H1 (cell line): Measurements from ENCODE around the gene PDSS1. TPM values are rescaled to one million over a fixed set of nuclear protein-coding genes. Genes with fewer than 3 reads are reported as not detected.

Experiments
- CTCF ChIA-PET: fragments of 300-600 bp; sonication (Branson Sonifier 250); formaldehyde crosslinking; loops from one replicate; lab custom pipeline; 2021; ENCODE audit not compliant: partially characterized antibody; lab: Charles Lee
- POLR2A ChIA-PET: fragments of 300-600 bp; sonication (Branson Sonifier 250); formaldehyde crosslinking; loops from one replicate; lab custom pipeline; 2021; ENCODE audit warnings: inconsistent platforms; ENCODE audit not compliant: partially characterized antibody; lab: Charles Lee
- DNase-seq, 2 experiments: peaks; one replicate each; pipeline versions ENCODE4 v3.0.0 to v3.0.0-alpha.2; 2010 to 2022; ENCODE audit warnings: low spot score in 2 of 2, low read depth in 1 of 2, mixed read lengths in 1 of 2
- FAIRE-seq: peaks from 2 replicates; lab custom pipeline; 2011; peaks lifted over from hg19 to GRCh38; lab: Jason Lieb, UNC
- H2AFZ ChIP-seq: 2 replicates; pipeline ENCODE4 v1.8.1; 2012; ENCODE audit warnings: low read length, inconsistent platforms
- H2AK5ac ChIP-seq: 2 replicates; pipeline ENCODE4 v1.6.1; 2013; ENCODE audit warnings: low read depth, low read length
- H2BK120ac ChIP-seq: replicated peaks from 2 replicates; pipeline ENCODE3; 2013; ENCODE audit warnings: low read depth, low read length, inconsistent platforms
- H2BK12ac ChIP-seq: 2 replicates; pipeline ENCODE4 v1.6.1; 2013; ENCODE audit warnings: low read depth, low read length
- H2BK15ac ChIP-seq: 2 replicates; pipeline ENCODE4 v1.6.1; 2013; ENCODE audit warnings: low read length
- H2BK20ac ChIP-seq: 2 replicates; pipeline ENCODE4 v1.6.1; 2013; ENCODE audit warnings: low read length
- H2BK5ac ChIP-seq: 2 replicates; pipeline ENCODE4 v1.6.1; 2013; ENCODE audit warnings: low read depth, low read length
- H3K14ac ChIP-seq: 2 replicates; pipeline ENCODE4 v1.6.1; 2013; ENCODE audit warnings: inconsistent platforms; ENCODE audit not compliant: insufficient read length
- H3K18ac ChIP-seq: 2 replicates; pipeline ENCODE4 v1.6.1; 2013; ENCODE audit warnings: low read length; ENCODE audit errors: extremely low read depth
- H3K23ac ChIP-seq: 2 replicates; pipeline ENCODE4 v1.6.1; 2013; ENCODE audit warnings: inconsistent platforms; ENCODE audit not compliant: insufficient read length
- H3K23me2 ChIP-seq: 2 replicates; pipeline ENCODE4 v1.6.1; 2013; ENCODE audit warnings: low read depth, low read length
- H3K27ac ChIP-seq: 2 replicates; pipeline ENCODE4 v1.6.1; 2011; ENCODE audit warnings: low read depth, low read length, inconsistent platforms
- H3K27me3 ChIP-seq, 4 experiments: replicated peaks in 1 of 4; 1 replicate in 1 of 4; 2 replicates in 3 of 4; pipeline versions ENCODE4 v1.6.1 to v1.8.1; 2011 to 2013; ENCODE audit warnings: low read length in 3 of 4, mild to moderate bottlenecking in 3 of 4, inconsistent platforms in 2 of 4, mixed read lengths in 2 of 4, moderate library complexity in 1 of 4; ENCODE audit not compliant: control insufficient read depth in 3 of 4, insufficient read depth in 3 of 4; ENCODE audit errors: extremely low read depth in 1 of 4
- H3K36me3 ChIP-seq, 4 experiments: 2 replicates each; pipeline versions ENCODE4 v1.6.1 to v1.8.1; 2011 to 2013; ENCODE audit warnings: mild to moderate bottlenecking in 4 of 4, low read length in 3 of 4, moderate library complexity in 2 of 4, control low read depth in 1 of 4, inconsistent platforms in 1 of 4; ENCODE audit not compliant: insufficient read depth in 4 of 4, control insufficient read depth in 2 of 4
- H3K4ac ChIP-seq: replicated peaks from 2 replicates; pipeline ENCODE3; 2013; ENCODE audit warnings: low read length, low read depth, mixed read lengths, inconsistent platforms; ENCODE audit not compliant: insufficient read length
- H3K4me1 ChIP-seq, 4 experiments: replicated peaks in 1 of 4; 1 replicate in 1 of 4; 2 replicates in 3 of 4; pipeline versions ENCODE4 v1.6.1 to v1.8.1; 2011 to 2013; ENCODE audit warnings: low read length in 3 of 4, inconsistent platforms in 2 of 4, mixed read lengths in 1 of 4; ENCODE audit not compliant: insufficient read depth in 4 of 4, control insufficient read depth in 3 of 4
- H3K4me2 ChIP-seq, 2 experiments: 2 replicates each; pipeline versions ENCODE4 v1.6.1 to v1.8.1; 2011 to 2013; ENCODE audit warnings: low read depth in 2 of 2, low read length in 2 of 2, control low read depth in 1 of 2, inconsistent platforms in 1 of 2, mild to moderate bottlenecking in 1 of 2; ENCODE audit not compliant: insufficient read depth in 1 of 2
- H3K4me3 ChIP-seq, 4 experiments: fragments of 200-600, 300-600 bp in 1 of 4; sonication (generic), shearing (Covaris generic), sonication (Bioruptor Twin) in 1 of 4; 2 replicates each; pipeline versions ENCODE4 v1.5.1 to v1.8.1; 2011 to 2016; ENCODE audit warnings: low read length in 4 of 4, low read depth in 3 of 4, control low read depth in 2 of 4, inconsistent platforms in 2 of 4, mild to moderate bottlenecking in 2 of 4, mixed read lengths in 1 of 4, moderate library complexity in 1 of 4; ENCODE audit not compliant: insufficient read depth in 2 of 4; ENCODE audit errors: extremely low read depth in 1 of 4
- H3K56ac ChIP-seq: replicated peaks from 2 replicates; pipeline ENCODE3; 2013; ENCODE audit warnings: low read depth, mild to moderate bottlenecking, mixed read lengths, low read length, inconsistent platforms; ENCODE audit not compliant: insufficient read length
- H3K79me1 ChIP-seq: 2 replicates; pipeline ENCODE4 v1.6.1; 2013; ENCODE audit warnings: low read depth, low read length, control low read depth
- H3K79me2 ChIP-seq, 2 experiments: 2 replicates each; pipeline versions ENCODE4 v1.6.1 to v1.8.1; 2012 to 2013; ENCODE audit warnings: low read length in 2 of 2, mild to moderate bottlenecking in 2 of 2, inconsistent platforms in 1 of 2; ENCODE audit not compliant: insufficient read depth in 2 of 2, control insufficient read depth in 1 of 2
- H3K9ac ChIP-seq, 4 experiments: replicated peaks in 1 of 4; 1 replicate in 1 of 4; 2 replicates in 3 of 4; pipeline versions ENCODE4 v1.6.1 to v1.8.1; 2011 to 2013; ENCODE audit warnings: low read depth in 3 of 4, low read length in 3 of 4, control low read depth in 2 of 4, mild to moderate bottlenecking in 2 of 4, moderate library complexity in 2 of 4, inconsistent platforms in 1 of 4; ENCODE audit errors: extremely low read depth in 1 of 4
- H3K9me3 ChIP-seq, 2 experiments: 2 replicates each; pipeline versions ENCODE4 v1.6.1 to v1.8.1; 2012 to 2013; ENCODE audit warnings: mild to moderate bottlenecking in 2 of 2, moderate library complexity in 2 of 2, control low read depth in 1 of 2, inconsistent platforms in 1 of 2, low read depth in 1 of 2, low read length in 1 of 2, mixed read lengths in 1 of 2; ENCODE audit not compliant: insufficient read depth in 2 of 2
- H4K20me1 ChIP-seq, 2 experiments: replicated peaks in 1 of 2; 2 replicates each; pipeline versions ENCODE3 to v1.8.1; 2011 to 2013; ENCODE audit warnings: inconsistent platforms in 2 of 2, low read length in 2 of 2, mild to moderate bottlenecking in 1 of 2; ENCODE audit not compliant: insufficient read depth in 2 of 2, control insufficient read depth in 1 of 2
- H4K5ac ChIP-seq: 2 replicates; pipeline ENCODE4 v1.6.1; 2013; ENCODE audit warnings: low read length, low read depth, mixed read lengths, inconsistent platforms; ENCODE audit not compliant: insufficient read length
- H4K8ac ChIP-seq: 2 replicates; pipeline ENCODE4 v1.8.0; 2013; ENCODE audit warnings: mild to moderate bottlenecking, moderate library complexity, low read length, inconsistent platforms; ENCODE audit not compliant: insufficient read depth; ENCODE audit errors: extremely low read depth
- H4K91ac ChIP-seq: replicated peaks from 2 replicates; pipeline ENCODE3; 2013; ENCODE audit warnings: low read length, mixed read lengths, inconsistent platforms; ENCODE audit not compliant: insufficient read length
- ASH2L ChIP-seq: fragments of 200-600, 300-600 bp; sonication (generic); IDR thresholded peaks from one replicate; pipeline ENCODE4 v1.7.1; 2017; ENCODE audit warnings: low read length
- CBX8 ChIP-seq: fragments of 300-800, 300-1000 bp; sonication (generic); IDR thresholded peaks from 2 replicates; pipeline ENCODE4 v1.7.1; 2016; ENCODE audit warnings: low read depth, low read length, borderline replicate concordance
- HDAC2 ChIP-seq, 2 experiments: fragments of 300-600 bp in 1 of 2; sonication (generic) in 1 of 2; IDR thresholded peaks; 2 replicates each; pipeline ENCODE4 v1.6.1; 2011 to 2012; ENCODE audit warnings: low read depth in 2 of 2, low read length in 2 of 2, mild to moderate bottlenecking in 2 of 2, moderate library complexity in 2 of 2, borderline replicate concordance in 1 of 2, inconsistent platforms in 1 of 2
- KDM4A ChIP-seq: IDR thresholded peaks from one replicate; pipeline ENCODE4 v1.7.1; 2012; ENCODE audit warnings: low read depth, mild to moderate bottlenecking, moderate library complexity, low read length, inconsistent platforms; ENCODE audit not compliant: severe bottlenecking
- MAX ChIP-seq: IDR thresholded peaks from 2 replicates; pipeline ENCODE4 v1.6.1; 2012; ENCODE audit warnings: inconsistent platforms
- RAD21 ChIP-seq, 2 experiments: IDR thresholded peaks in 1 of 2; conservative IDR thresholded peaks in 1 of 2; 2 replicates each; pipeline ENCODE4 v1.6.1; 2011; ENCODE audit warnings: low read depth in 2 of 2, low read length in 2 of 2, improper control_type of control experiment in 1 of 2, inconsistent platforms in 1 of 2, mild to moderate bottlenecking in 1 of 2, moderate library complexity in 1 of 2
- SAP30 ChIP-seq: fragments of 300-600 bp; sonication (generic); IDR thresholded peaks from 2 replicates; pipeline ENCODE4 v1.7.1; 2012; ENCODE audit warnings: low read length, moderate library complexity, mild to moderate bottlenecking, inconsistent platforms; ENCODE audit not compliant: insufficient read depth, insufficient replicate concordance
- SIN3A ChIP-seq, 2 experiments: IDR thresholded peaks in 1 of 2; conservative IDR thresholded peaks in 1 of 2; 2 replicates each; pipeline ENCODE4 v1.6.1; 2011 to 2012; ENCODE audit warnings: low read length in 2 of 2, improper control_type of control experiment in 1 of 2, low read depth in 1 of 2, mild to moderate bottlenecking in 1 of 2
- WGBS, 2 experiments: shearing (Covaris generic) in 1 of 2; methylation state at CpG; one replicate each; pipeline versions ENCODE4 v1.1.6 to v1.1.7; 2013 to 2015; ENCODE audit warnings: low lambda C conversion rate in 2 of 2, mixed read lengths in 2 of 2, inconsistent platforms in 1 of 2, low coverage in 1 of 2, missing lambda C conversion rate in 1 of 2; ENCODE audit not compliant: insufficient replicate concordance in 2 of 2, insufficient coverage in 1 of 2, insufficient read length in 1 of 2; ENCODE audit errors: extremely low coverage in 1 of 2, missing lambda C conversion rate in 1 of 2; 5-methylcytosine and 5-hydroxymethylcytosine counted together
- polyA plus RNA-seq, 7 experiments: library from polyadenylated mRNA; depleted of rRNA in 3 of 7; stranded (reverse) in 5 of 7; unstranded in 2 of 7; fragments of >200 nt in 5 of 7; fragments of 200-250 nt in 2 of 7; gene quantifications; 1 replicate in 5 of 7; 2 replicates in 1 of 7; 4 replicates in 1 of 7; pipeline versions ENCODE4 v1.2.1 to v1.2.3, GENCODE V29; 2011 to 2013; ENCODE audit warnings: missing spikeins in 2 of 7, mixed read lengths in 2 of 7
- total RNA-seq: library from RNA; stranded (reverse); fragmentation: NEBNext Ultra II Directional; extraction: Animal tissue kit (Norgen Biotek cat#: 25700); gene quantifications from 2 replicates; pipeline ENCODE4 v1.2.1, GENCODE V29; 2021

Gene PDSS1
- total and polyA plus RNA-seq, 2 of the 8 experiments (the other 6 are each of a cell fraction or from before 2014, with no cell fraction given), result 21.3 to 26.0 TPM

- no peaks in the 10 kb centered on the region for H3K27me3 ChIP-seq
- peaks cover 8 to 52% of the 10 kb centered on the region in 2 experiments for H3K79me2 ChIP-seq
- H4K8ac ChIP-seq, result peak overlapping the region; percentile 12; the same call in 1 of the 2 replicates
- H3K4ac ChIP-seq, result no peak overlapping the region
- H3K9ac ChIP-seq, result peak overlapping the region; percentile 56 to 88 (median 74)
- H3K4me2 ChIP-seq, result peak overlapping the region; percentile 88 to 93
- no peak overlapping the region for H2BK20ac ChIP-seq
- DNase-seq, result no peak
- ChIA-PET POLR2A (interaction anchor here (0.6 to 0.9 kb wide), 3 partner anchors 125 to 456 kb away, joined by 3 to 4 read pairs (median 3); partner anchors contain the start of gene YME1L1), CTCF (interaction anchor here (1.1 kb wide), 1 partner anchor 28 kb away, joined by 3 read pairs; no protein-coding TSS in a partner anchor)
- H4K20me1 ChIP-seq, result no peaks in the 10 kb centered on the region
- peak overlapping the region; percentile 81 to 95 (median 86) for H3K4me3 ChIP-seq
- H2AFZ ChIP-seq, result peak overlapping the region; percentile 36; the same call in 1 of the 2 replicates
- 0 out of 2 replicates have a peak overlapping the region, but pooled peaks have one; percentile 29 for H3K18ac ChIP-seq
- no peak overlapping the region for H2BK5ac ChIP-seq
- peaks cover 10% of the 10 kb centered on the region for H3K79me1 ChIP-seq
- no peak for TF ChIP-seq CBX8
- peak; percentile 5 for TF ChIP-seq KDM4A
- TF ChIP-seq HDAC2 (IDR thresholded peaks at IDR 0.05; ENCODE audit: borderline replicate concordance in 1 of 2, low read depth in 2 of 2, low read length in 2 of 2), result 0 out of 4 replicates have a peak, but pooled peaks of 1 of the 2 experiments have one; percentile 10
- peak in 1 of 2 experiments; percentile 91; a peak in 1 of 4 replicates for TF ChIP-seq SIN3A (conservative IDR thresholded peaks at IDR 0.05 in 1 of 2, IDR thresholded peaks at IDR 0.05 in 1 of 2; ENCODE audit: low read depth in 1 of 2, low read length in 2 of 2)
- TF ChIP-seq ASH2L, result peak; percentile 88
- TF ChIP-seq SAP30, result peak; percentile 72
- TF ChIP-seq MAX, result peak; percentile 96
- TF ChIP-seq RAD21 (IDR thresholded peaks at IDR 0.05 in 1 of 2, conservative IDR thresholded peaks at IDR 0.05 in 1 of 2; ENCODE audit: low read depth in 2 of 2, low read length in 2 of 2), result no peak
- no peak overlapping the region for H2BK15ac ChIP-seq
- peaks cover 8% of the 10 kb centered on the region; the same call in 1 of the 2 replicates for H3K23me2 ChIP-seq
- no peak overlapping the region for H3K23ac ChIP-seq
- H3K14ac ChIP-seq, result no peak overlapping the region
- FAIRE-seq, result no peak
- H3K9me3 ChIP-seq, result no peaks in the 10 kb centered on the region
- H3K36me3 ChIP-seq, result peaks cover 0 to 9% (median 0%) of the 10 kb centered on the region in 4 experiments; a peak in 2 of 8 replicates
- H3K27ac ChIP-seq, result no peak overlapping the region
- no peak overlapping the region for H3K56ac ChIP-seq
- H2AK5ac ChIP-seq, result no peak overlapping the region
- no peak overlapping the region for H2BK12ac ChIP-seq
- 3% methylated on average over 29 of the region's 42 CpGs; no CpG with 5 or more reads in 1 of the 2 experiments for WGBS, 2 experiments
- H3K4me1 ChIP-seq, result peaks cover 0 to 2% (median 1%) of the 10 kb centered on the region in 4 experiments; a peak in 2 of 7 replicates
- H4K5ac ChIP-seq, result no peak overlapping the region
- no peak overlapping the region for H4K91ac ChIP-seq
- H2BK120ac ChIP-seq, result no peak overlapping the region
Measured at GRCh38 chr10:26697922-26698608, 564 bp downstream of the PDSS1 start.
